Activated CD4-positive, alpha-beta memory T cell treated with anti-CD3 and anti-CD28 coated beads for 36 hours (primary cell): ENCODE measurements around the gene ID1. TPM values are rescaled to one million over a fixed set of nuclear protein-coding genes. Genes with fewer than 3 reads are reported as not detected.
"Not testable (repeated sequence)": the region's sequence is repeated elsewhere in the genome, so short reads cannot be mapped to it uniquely, and the experiment has no call there.

Source experiments
- CTCF ChIA-PET: fragments of 350-600 bp; sonication (Branson Sonifier 250); formaldehyde crosslinking; loops from one replicate; lab custom pipeline; 2021; ENCODE audit warnings: antibody characterized with exemption, inconsistent platforms; lab: Charles Lee
- POLR2A ChIA-PET: fragments of 350-600 bp; sonication (Branson Sonifier 250); formaldehyde crosslinking; loops from one replicate; lab custom pipeline; 2021; ENCODE audit warnings: antibody characterized with exemption; lab: Charles Lee
- DNase-seq: peaks from one replicate; pipeline ENCODE4 v3.0.0-alpha.2; 2020
- H3K27ac Mint-ChIP-seq: one replicate; pipeline ENCODE4 v1.8.0; 2021; ENCODE audit warnings: mixed read lengths
- H3K27me3 Mint-ChIP-seq: one replicate; pipeline ENCODE4 v1.8.0; 2021; ENCODE audit warnings: mixed read lengths
- H3K36me3 Mint-ChIP-seq: one replicate; pipeline ENCODE4 v1.8.0; 2021; ENCODE audit warnings: mixed read lengths
- H3K4me1 Mint-ChIP-seq: one replicate; pipeline ENCODE4 v1.8.0; 2021; ENCODE audit warnings: low read depth, mixed read lengths
- H3K4me3 Mint-ChIP-seq: one replicate; pipeline ENCODE4 v1.8.0; 2021; ENCODE audit warnings: mild to moderate bottlenecking, mixed read lengths
- H3K9me3 Mint-ChIP-seq: one replicate; pipeline ENCODE4 v1.8.0; 2021; ENCODE audit warnings: mixed read lengths
- intact Hi-C: fragments of 100-400 bp; cut with micrococcal nuclease; formaldehyde crosslinking; loops from one replicate; pipeline ENCODE4 v1.15.1; 2023
- microRNA-seq: library from miRNA; unstranded; fragments of <30 nt; microRNA quantifications from one replicate; pipeline ENCODE4 v1.2.0, GENCODE V29; 2022; ENCODE audit warnings: borderline number of aligned reads, borderline microRNAs expressed, borderline replicate concordance
- total RNA-seq, 2 experiments: library from RNA; stranded (reverse); gene quantifications; one replicate each; pipeline ENCODE4 v1.2.3, GENCODE V29; 2021

The ID1 gene
- total RNA-seq, 2 experiments from 2014 or later, result 0.90 to 1.3 TPM

- H3K36me3 Mint-ChIP-seq, result no peaks in the 10 kb centered on the region
- peaks cover 1% of the 10 kb centered on the region for H3K27me3 Mint-ChIP-seq
- intact Hi-C loops, result no loop called here
- peaks cover 4% of the 10 kb centered on the region for H3K4me1 Mint-ChIP-seq
- no peak overlapping the region for H3K4me3 Mint-ChIP-seq
- H3K27ac Mint-ChIP-seq, result no peak overlapping the region
- H3K9me3 Mint-ChIP-seq, result no peaks in the 10 kb centered on the region
- DNase-seq, result no peak
- ChIA-PET POLR2A (no interaction called here), CTCF (interaction anchor here (1.4 kb wide), 2 partner anchors 83 to 123 kb away, joined by 3 to 4 read pairs; no protein-coding TSS in a partner anchor)
Observed at GRCh38 chr20:31640259-31640658, 35.2 kb downstream of the ID1 start.

GRCh38 chr20:31641391-31641790, 36.3 kb downstream of the ID1 start:
- Mint-ChIP-seq H3K9me3 (no peaks in the 10 kb centered on the region), H3K4me3 (no peak overlapping the region), H3K27ac (no peak overlapping the region), H3K4me1 (peaks cover 4% of the 10 kb centered on the region), H3K27me3 (peaks cover 1% of the 10 kb centered on the region), H3K36me3 (no peaks in the 10 kb centered on the region)
- ChIA-PET POLR2A (interaction anchor here (0.6 to 0.7 kb wide), 3 partner anchors 20 to 81 kb away, joined by 3 to 4 read pairs (median 3); partner anchors contain the start of gene BCL2L1), CTCF (interaction anchor here (1.3 kb wide), 1 partner anchor 83 kb away, joined by 3 read pairs; no protein-coding TSS in a partner anchor)
- intact Hi-C loops, result no loop called here
- DNase-seq, result no peak

- ChIA-PET CTCF (interaction anchor here (1.2 to 1.5 kb wide), 3 partner anchors 9 to 82 kb away, joined by 3 to 6 read pairs (median 4); no protein-coding TSS in a partner anchor), POLR2A (no interaction called here)
- H3K9me3 Mint-ChIP-seq, result no peaks in the 10 kb centered on the region
- no peak overlapping the region for H3K27ac Mint-ChIP-seq
- peaks cover 4% of the 10 kb centered on the region for H3K4me1 Mint-ChIP-seq
- peaks cover 1% of the 10 kb centered on the region for H3K27me3 Mint-ChIP-seq
- H3K36me3 Mint-ChIP-seq, result no peaks in the 10 kb centered on the region
- DNase-seq, result no peak
- intact Hi-C loops, result no loop called here
- no peak overlapping the region for H3K4me3 Mint-ChIP-seq
Observed at GRCh38 chr20:31642837-31643236, 37.7 kb downstream of the ID1 start.

- Mint-ChIP-seq H3K27ac (no peak overlapping the region), H3K27me3 (no peaks in the 10 kb centered on the region), H3K4me3 (no peak overlapping the region), H3K9me3 (no peaks in the 10 kb centered on the region), H3K36me3 (no peaks in the 10 kb centered on the region), H3K4me1 (peaks cover 4% of the 10 kb centered on the region)
- intact Hi-C loops, result no loop called here
- CTCF ChIA-PET, result interaction anchor here (0.6 to 1.7 kb wide), 4 partner anchors 9 to 80 kb away, joined by 3 to 6 read pairs (median 4); no protein-coding TSS in a partner anchor
- no peak for DNase-seq
- POLR2A ChIA-PET, result no interaction called here
Observed at GRCh38 chr20:31643522-31643921, 38.4 kb downstream of the ID1 start.

DNA sequence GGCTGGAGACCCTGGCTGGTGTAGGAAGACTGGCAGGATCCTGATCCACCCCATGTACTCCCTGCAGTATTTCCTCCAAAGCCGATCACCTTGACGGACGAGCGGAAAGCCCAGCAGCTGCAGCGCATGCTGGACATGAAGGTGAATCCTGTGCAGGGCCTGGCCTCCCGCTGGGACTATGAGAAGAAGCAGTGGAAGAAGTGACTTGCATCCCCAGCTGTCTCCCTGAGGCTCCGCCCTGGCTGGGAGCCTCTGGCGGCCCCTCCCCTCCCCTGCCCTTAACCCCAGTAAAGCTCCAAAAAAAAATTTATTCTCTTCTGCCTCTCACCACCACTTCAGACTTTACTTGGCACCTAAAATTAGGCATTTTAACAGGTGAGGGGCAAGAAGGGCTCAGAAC, 39.6 kb downstream of the ID1 start:
- Mint-ChIP-seq H3K36me3 (no peaks in the 10 kb centered on the region), H3K27me3 (no peaks in the 10 kb centered on the region), H3K4me1 (peaks cover 4% of the 10 kb centered on the region), H3K4me3 (no peak overlapping the region), H3K27ac (no peak overlapping the region), H3K9me3 (no peaks in the 10 kb centered on the region)
- POLR2A ChIA-PET, result no interaction called here
- DNase-seq, result no peak
- intact Hi-C loops, result no loop called here
- CTCF ChIA-PET, result interaction anchor here (0.8 to 1.7 kb wide), 4 partner anchors 10 to 75 kb away, joined by 3 to 4 read pairs (median 3); no protein-coding TSS in a partner anchor

GRCh38 chr20:31648104-31648503, 43.0 kb downstream of the ID1 start:
- CTCF ChIA-PET, result interaction anchor here (1.5 to 2.0 kb wide), 2 partner anchors 14 to 75 kb away, joined by 5 to 7 read pairs; no protein-coding TSS in a partner anchor
- intact Hi-C loops, H3K9me3 Mint-ChIP-seq, H3K36me3 Mint-ChIP-seq, H3K4me1 Mint-ChIP-seq, H3K27me3 Mint-ChIP-seq, DNase-seq, POLR2A ChIA-PET, H3K27ac Mint-ChIP-seq, H3K4me3 Mint-ChIP-seq: not testable (repeated sequence)

GRCh38 chr20:31652917-31653396, 47.9 kb downstream of the ID1 start:
- Mint-ChIP-seq H3K4me3 (no peak overlapping the region), H3K36me3 (no peaks in the 10 kb centered on the region), H3K27me3 (peaks cover 4% of the 10 kb centered on the region), H3K9me3 (no peaks in the 10 kb centered on the region), H3K4me1 (no peaks in the 10 kb centered on the region), H3K27ac (no peak overlapping the region)
- ChIA-PET CTCF (interaction anchor here (1.5 to 3.3 kb wide), 3 partner anchors 19 to 71 kb away, joined by 4 to 17 read pairs (median 8); no protein-coding TSS in a partner anchor), POLR2A (no interaction called here)
- intact Hi-C loops, result no loop called here
- DNase-seq, result no peak

- H3K4me3 Mint-ChIP-seq, result no peak overlapping the region
- CTCF ChIA-PET, result interaction anchor here (1.5 to 3.3 kb wide), 2 partner anchors 19 to 71 kb away, joined by 4 to 17 read pairs; no protein-coding TSS in a partner anchor
- H3K27me3 Mint-ChIP-seq, result peaks cover 4% of the 10 kb centered on the region
- DNase-seq, result no peak
- H3K9me3 Mint-ChIP-seq, result no peaks in the 10 kb centered on the region
- H3K4me1 Mint-ChIP-seq, result no peaks in the 10 kb centered on the region
- POLR2A ChIA-PET, result no interaction called here
- H3K27ac Mint-ChIP-seq, result no peak overlapping the region
- no peaks in the 10 kb centered on the region for H3K36me3 Mint-ChIP-seq
- intact Hi-C loops, result no loop called here
Observed at GRCh38 chr20:31653561-31653960, 48.5 kb downstream of the ID1 start.

DNA sequence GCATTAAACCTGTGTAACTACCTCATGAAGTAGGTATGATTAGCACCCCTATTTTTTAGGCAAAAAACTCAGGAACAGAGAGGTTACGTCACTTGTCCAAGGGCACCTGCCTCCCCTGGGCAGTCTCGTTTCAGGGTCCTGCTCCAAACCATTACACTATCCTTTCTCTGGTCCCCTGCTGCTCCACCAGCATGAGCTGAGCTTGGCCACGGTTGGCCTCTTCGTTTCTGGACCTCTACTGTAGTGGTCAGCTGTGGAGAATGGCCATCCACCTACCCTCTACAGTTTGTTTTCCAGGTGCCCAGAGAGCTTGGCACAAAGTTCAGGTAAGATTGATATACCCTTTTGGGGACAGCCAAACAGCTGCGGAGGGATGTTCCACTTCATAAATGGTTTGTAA, 49.4 kb downstream of the ID1 start:
- intact Hi-C loops, result no loop called here
- Mint-ChIP-seq H3K4me3 (no peak overlapping the region), H3K27me3 (peaks cover 4% of the 10 kb centered on the region), H3K36me3 (no peaks in the 10 kb centered on the region), H3K4me1 (no peaks in the 10 kb centered on the region), H3K27ac (no peak overlapping the region), H3K9me3 (no peaks in the 10 kb centered on the region)
- CTCF ChIA-PET, result interaction anchor here (3.3 kb wide), 1 partner anchor 70 kb away, joined by 17 read pairs; no protein-coding TSS in a partner anchor
- DNase-seq, result no peak
- POLR2A ChIA-PET, result interaction anchor here (1.2 kb wide), 1 partner anchor 68 kb away, joined by 3 read pairs; the partner anchor contains the start of gene BCL2L1

Small RNAs within 50 kb of the gene (microRNA-seq; reads per million reads assigned to microRNA genes)
- gene MIR3193, result not detected

Other genes starting within 250 kb of the ID1 start
- not detected for gene DEFB118, start 236.7 kb upstream of the ID1 start, total RNA-seq
- gene DEFB119, start 214.7 kb upstream of the ID1 start, total RNA-seq, result not detected
- not detected for gene DEFB121, start 199.1 kb upstream of the ID1 start, total RNA-seq
- not detected for gene DEFB123, start 164.7 kb upstream of the ID1 start, total RNA-seq
- not detected for gene DEFB124, start 130.2 kb upstream of the ID1 start, total RNA-seq
- gene REM1, start 130.0 kb upstream of the ID1 start, total RNA-seq, result not detected
- 100 to 1,000 TPM; 110 to 111 TPM for gene HM13, start 90.8 kb upstream of the ID1 start, total RNA-seq
- gene COX4I2, start 32.6 kb downstream of the ID1 start, total RNA-seq, result not detected
- gene BCL2L1, start 117.6 kb downstream of the ID1 start, total RNA-seq, result 100 to 1,000 TPM; 126 to 129 TPM
- gene TPX2, start 134.0 kb downstream of the ID1 start, total RNA-seq, result 100 to 1,000 TPM; 149 TPM
- gene MYLK2, start 214.1 kb downstream of the ID1 start, total RNA-seq, result under 1 TPM; 0.27 to 0.43 TPM
- not detected for gene FOXS1, start 240.3 kb downstream of the ID1 start, total RNA-seq